Measurements from ENCODE around the gene RNF157. TPM values are rescaled to one million over a fixed set of nuclear protein-coding genes. Genes with fewer than 3 reads are reported as not detected.

The RNF157 gene
- total RNA-seq, 1 experiment from 2014 or later: 29.3 TPM

GRCh38 chr17:76155988-76156661 is 84.2 kb downstream of the RNF157 start:
- CTCF ChIA-PET: interaction anchor here (0.7 to 1.0 kb wide), 3 partner anchors 14 to 81 kb away, joined by 3 read pairs; partner anchors contain the start of gene GALR2
- Histone ChIP-seq H3K4me1 (no peaks in the 10 kb centered on the region), H3K4me3 (ENCODE audit: low read depth, low read length) (no peak overlapping the region), H3K27me3 (replicated peaks; ENCODE audit: control insufficient read depth, insufficient read depth, low read length) (no peaks in the 10 kb centered on the region), H3K9me3 (no peaks in the 10 kb centered on the region), H3K36me3 (ENCODE audit: control insufficient read depth, insufficient read depth, low read length) (no peaks in the 10 kb centered on the region; the same call in none of the 2 replicates)
- TF ChIP-seq, protein P1, sequence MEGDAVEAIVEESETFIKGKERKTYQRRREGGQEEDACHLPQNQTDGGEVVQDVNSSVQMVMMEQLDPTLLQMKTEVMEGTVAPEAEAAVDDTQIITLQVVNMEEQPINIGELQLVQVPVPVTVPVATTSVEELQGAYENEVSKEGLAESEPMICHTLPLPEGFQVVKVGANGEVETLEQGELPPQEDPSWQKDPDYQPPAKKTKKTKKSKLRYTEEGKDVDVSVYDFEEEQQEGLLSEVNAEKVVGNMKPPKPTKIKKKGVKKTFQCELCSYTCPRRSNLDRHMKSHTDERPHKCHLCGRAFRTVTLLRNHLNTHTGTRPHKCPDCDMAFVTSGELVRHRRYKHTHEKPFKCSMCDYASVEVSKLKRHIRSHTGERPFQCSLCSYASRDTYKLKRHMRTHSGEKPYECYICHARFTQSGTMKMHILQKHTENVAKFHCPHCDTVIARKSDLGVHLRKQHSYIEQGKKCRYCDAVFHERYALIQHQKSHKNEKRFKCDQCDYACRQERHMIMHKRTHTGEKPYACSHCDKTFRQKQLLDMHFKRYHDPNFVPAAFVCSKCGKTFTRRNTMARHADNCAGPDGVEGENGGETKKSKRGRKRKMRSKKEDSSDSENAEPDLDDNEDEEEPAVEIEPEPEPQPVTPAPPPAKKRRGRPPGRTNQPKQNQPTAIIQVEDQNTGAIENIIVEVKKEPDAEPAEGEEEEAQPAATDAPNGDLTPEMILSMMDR (IDR thresholded peaks at IDR 0.05; ENCODE audit: insufficient read depth in 1 of 2, low read depth in 1 of 2, low read length in 1 of 2, severe bottlenecking in 1 of 2, unreplicated experiment in 1 of 2): no peak
- H3K9me3 Mint-ChIP-seq (ENCODE audit: unreplicated experiment): no peaks in the 10 kb centered on the region
- H3K4me3 Mint-ChIP-seq (ENCODE audit: unreplicated experiment): no peak overlapping the region
- intact Hi-C loops (cut with micrococcal nuclease; ENCODE audit: unreplicated experiment): no loop called here
- no peaks in the 10 kb centered on the region for H3K4me1 Mint-ChIP-seq (ENCODE audit: low read depth, unreplicated experiment)
- H3K36me3 Mint-ChIP-seq (ENCODE audit: insufficient read depth, unreplicated experiment): peaks cover 4% of the 10 kb centered on the region
- no peak for DNase-seq
- H3K27ac Mint-ChIP-seq (ENCODE audit: unreplicated experiment): peak overlapping the region; percentile 42
- H3K27me3 Mint-ChIP-seq (ENCODE audit: insufficient read depth, unreplicated experiment): no peaks in the 10 kb centered on the region
- POLR2A ChIA-PET: no interaction called here
- no TSS peak for BruUV-seq (replicated peaks)

- ChIA-PET CTCF (interaction anchor here (0.7 to 1.0 kb wide), 3 partner anchors 13 to 81 kb away, joined by 3 read pairs; partner anchors contain the start of gene GALR2), POLR2A (no interaction called here)
- no TSS peak for BruUV-seq (replicated peaks)
- Mint-ChIP-seq H3K27ac (ENCODE audit: unreplicated experiment) (no peak overlapping the region), H3K27me3 (ENCODE audit: insufficient read depth, unreplicated experiment) (no peaks in the 10 kb centered on the region), H3K4me3 (ENCODE audit: unreplicated experiment) (no peak overlapping the region), H3K36me3 (ENCODE audit: insufficient read depth, unreplicated experiment) (peaks cover 4% of the 10 kb centered on the region), H3K4me1 (ENCODE audit: low read depth, unreplicated experiment) (no peaks in the 10 kb centered on the region), H3K9me3 (ENCODE audit: unreplicated experiment) (no peaks in the 10 kb centered on the region)
- TF ChIP-seq, protein P1 (IDR thresholded peaks at IDR 0.05; ENCODE audit: insufficient read depth in 1 of 2, low read depth in 1 of 2, low read length in 1 of 2, severe bottlenecking in 1 of 2, unreplicated experiment in 1 of 2): no peak
- DNase-seq: no peak
- intact Hi-C loops (cut with micrococcal nuclease; ENCODE audit: unreplicated experiment): no loop called here
- Histone ChIP-seq H3K36me3 (ENCODE audit: control insufficient read depth, insufficient read depth, low read length) (no peaks in the 10 kb centered on the region; the same call in none of the 2 replicates), H3K9me3 (no peaks in the 10 kb centered on the region), H3K27me3 (replicated peaks; ENCODE audit: control insufficient read depth, insufficient read depth, low read length) (no peaks in the 10 kb centered on the region), H3K4me1 (no peaks in the 10 kb centered on the region), H3K4me3 (ENCODE audit: low read depth, low read length) (no peak overlapping the region)
Observed at GRCh38 chr17:76154936-76155845, 85.1 kb downstream of the RNF157 start.

DNA sequence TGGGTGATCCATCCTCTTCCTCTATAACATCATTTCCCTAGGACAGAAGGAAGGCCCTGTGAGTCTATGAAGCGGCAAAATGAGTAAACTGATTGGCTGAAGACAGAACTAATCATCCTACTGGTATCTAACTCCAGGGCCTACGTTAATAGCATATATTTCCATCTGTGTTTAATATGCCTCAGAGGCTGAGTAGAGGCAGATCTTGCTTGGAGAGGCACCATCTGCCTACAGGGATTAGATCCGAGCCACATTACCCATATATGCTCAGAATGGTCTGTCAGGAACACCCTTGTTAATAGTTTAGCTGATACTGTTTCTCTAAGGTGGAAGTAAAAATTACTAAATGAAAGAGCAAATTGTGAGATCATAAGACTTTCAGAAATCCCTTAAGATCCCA is 86.0 kb downstream of the RNF157 start:
- ChIA-PET POLR2A (no interaction called here), CTCF (interaction anchor here (0.7 to 1.8 kb wide), 10 partner anchors 16 to 140 kb away, joined by 3 to 13 read pairs (median 5); partner anchors contain the start of gene SRP68)
- H3K4me3 Mint-ChIP-seq (ENCODE audit: unreplicated experiment): no peak overlapping the region
- no peak for DNase-seq
- Histone ChIP-seq H3K9me3 (no peaks in the 10 kb centered on the region), H3K27me3 (replicated peaks; ENCODE audit: control insufficient read depth, insufficient read depth, low read length) (no peaks in the 10 kb centered on the region), H3K36me3 (ENCODE audit: control insufficient read depth, insufficient read depth, low read length) (no peaks in the 10 kb centered on the region; the same call in none of the 2 replicates), H3K4me1 (no peaks in the 10 kb centered on the region), H3K4me3 (ENCODE audit: low read depth, low read length) (no peak overlapping the region)
- BruUV-seq (replicated peaks): no TSS peak
- intact Hi-C loops (cut with micrococcal nuclease; ENCODE audit: unreplicated experiment): no loop called here
- no peaks in the 10 kb centered on the region for H3K4me1 Mint-ChIP-seq (ENCODE audit: low read depth, unreplicated experiment)
- no peaks in the 10 kb centered on the region for H3K27me3 Mint-ChIP-seq (ENCODE audit: insufficient read depth, unreplicated experiment)
- H3K36me3 Mint-ChIP-seq (ENCODE audit: insufficient read depth, unreplicated experiment): peaks cover 4% of the 10 kb centered on the region
- H3K27ac Mint-ChIP-seq (ENCODE audit: unreplicated experiment): no peak overlapping the region
- TF ChIP-seq, protein P1 (IDR thresholded peaks at IDR 0.05; ENCODE audit: insufficient read depth in 1 of 2, low read depth in 1 of 2, low read length in 1 of 2, severe bottlenecking in 1 of 2, unreplicated experiment in 1 of 2): no peak
- no peaks in the 10 kb centered on the region for H3K9me3 Mint-ChIP-seq (ENCODE audit: unreplicated experiment)

Data from Caco-2 (cell line).